ENCODE data around the gene CHRND.

The CHRND gene

DNA sequence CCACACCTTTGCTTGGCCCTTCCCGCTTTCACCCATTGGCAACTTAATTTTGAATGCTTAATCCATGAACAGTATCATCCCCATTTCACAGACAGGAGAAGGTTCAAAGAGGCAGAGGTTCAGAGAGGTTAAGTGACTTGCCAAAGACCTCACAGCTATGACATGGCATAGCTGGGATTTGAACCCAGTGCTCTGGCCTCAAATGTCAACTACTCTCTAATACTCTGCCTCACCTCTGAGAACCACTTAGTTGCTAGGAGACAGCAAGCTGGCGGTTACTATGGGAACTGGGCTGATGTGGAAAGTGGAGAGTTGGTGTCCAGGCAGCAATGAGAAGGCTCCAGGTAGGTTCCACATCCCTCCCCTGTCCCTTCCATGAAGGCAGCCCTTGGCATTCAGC lies 21.5 kb upstream of the CHRND start:
- H3K27ac ChIP-seq (replicated peaks) = no peak overlapping the region
- H3K4me3 ChIP-seq (replicated peaks; ENCODE audit: insufficient read depth, low read length) = no peak overlapping the region
- TF ChIP-seq REST (IDR thresholded peaks at IDR 0.05; ENCODE audit: insufficient replicate concordance, low read depth) = no peak
- no peak for TF ChIP-seq POLR2AphosphoS5 (IDR thresholded peaks at IDR 0.05; ENCODE audit: low read depth)
- TF ChIP-seq SPI1 (IDR thresholded peaks at IDR 0.05; ENCODE audit: borderline replicate concordance, low read depth) = no peak
- no peak for TF ChIP-seq GABPA (IDR thresholded peaks at IDR 0.05; ENCODE audit: low read depth)
- TF ChIP-seq, protein P1, sequence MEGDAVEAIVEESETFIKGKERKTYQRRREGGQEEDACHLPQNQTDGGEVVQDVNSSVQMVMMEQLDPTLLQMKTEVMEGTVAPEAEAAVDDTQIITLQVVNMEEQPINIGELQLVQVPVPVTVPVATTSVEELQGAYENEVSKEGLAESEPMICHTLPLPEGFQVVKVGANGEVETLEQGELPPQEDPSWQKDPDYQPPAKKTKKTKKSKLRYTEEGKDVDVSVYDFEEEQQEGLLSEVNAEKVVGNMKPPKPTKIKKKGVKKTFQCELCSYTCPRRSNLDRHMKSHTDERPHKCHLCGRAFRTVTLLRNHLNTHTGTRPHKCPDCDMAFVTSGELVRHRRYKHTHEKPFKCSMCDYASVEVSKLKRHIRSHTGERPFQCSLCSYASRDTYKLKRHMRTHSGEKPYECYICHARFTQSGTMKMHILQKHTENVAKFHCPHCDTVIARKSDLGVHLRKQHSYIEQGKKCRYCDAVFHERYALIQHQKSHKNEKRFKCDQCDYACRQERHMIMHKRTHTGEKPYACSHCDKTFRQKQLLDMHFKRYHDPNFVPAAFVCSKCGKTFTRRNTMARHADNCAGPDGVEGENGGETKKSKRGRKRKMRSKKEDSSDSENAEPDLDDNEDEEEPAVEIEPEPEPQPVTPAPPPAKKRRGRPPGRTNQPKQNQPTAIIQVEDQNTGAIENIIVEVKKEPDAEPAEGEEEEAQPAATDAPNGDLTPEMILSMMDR (IDR thresholded peaks at IDR 0.05; ENCODE audit: insufficient read depth, low read length) = no peak
- no peak for DNase-seq (ENCODE audit: low read depth in 1 of 2, low spot score in 1 of 2)
- H3K27me3 ChIP-seq (ENCODE audit: insufficient read depth, poor library complexity, severe bottlenecking) = peaks cover 40% of the 10 kb centered on the region

DNA sequence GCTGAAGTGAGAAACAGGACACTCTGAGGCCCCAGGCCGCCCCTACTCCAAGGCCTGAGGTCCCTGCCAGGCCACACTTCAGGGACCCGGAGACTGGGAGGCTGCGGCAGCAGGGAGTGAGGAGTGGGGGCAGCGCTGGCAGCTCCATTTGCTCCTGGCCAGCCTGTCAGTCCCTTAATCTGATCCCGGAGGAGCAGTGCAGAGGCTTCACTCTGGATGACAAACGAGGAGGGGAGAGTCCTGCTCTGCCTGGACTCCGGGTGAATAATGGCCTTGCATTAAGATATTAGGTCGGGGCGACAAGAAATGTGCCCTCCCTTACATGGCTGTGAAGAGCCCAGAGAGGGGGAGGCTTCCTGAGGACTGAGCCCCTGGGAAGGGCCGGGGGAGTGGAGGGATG lies 20.1 kb upstream of the CHRND start:
- H3K4me3 ChIP-seq (replicated peaks; ENCODE audit: insufficient read depth, low read length) = no peak overlapping the region
- no peak overlapping the region for H3K27ac ChIP-seq (replicated peaks)
- TF ChIP-seq, protein P1 (IDR thresholded peaks at IDR 0.05; ENCODE audit: insufficient read depth, low read length) = no peak
- no peak for TF ChIP-seq REST (IDR thresholded peaks at IDR 0.05; ENCODE audit: insufficient replicate concordance, low read depth)
- TF ChIP-seq GABPA (IDR thresholded peaks at IDR 0.05; ENCODE audit: low read depth) = no peak
- TF ChIP-seq POLR2AphosphoS5 (IDR thresholded peaks at IDR 0.05; ENCODE audit: low read depth) = no peak
- no peak for TF ChIP-seq SPI1 (IDR thresholded peaks at IDR 0.05; ENCODE audit: borderline replicate concordance, low read depth)
- DNase-seq (ENCODE audit: low read depth in 1 of 2, low spot score in 1 of 2) = no peak
- peaks cover 36% of the 10 kb centered on the region for H3K27me3 ChIP-seq (ENCODE audit: insufficient read depth, poor library complexity, severe bottlenecking)

- TF ChIP-seq POLR2AphosphoS5 (IDR thresholded peaks at IDR 0.05; ENCODE audit: low read depth) (no peak), REST (IDR thresholded peaks at IDR 0.05; ENCODE audit: insufficient replicate concordance, low read depth) (no peak), GABPA (IDR thresholded peaks at IDR 0.05; ENCODE audit: low read depth) (no peak), SPI1 (IDR thresholded peaks at IDR 0.05; ENCODE audit: borderline replicate concordance, low read depth) (no peak)
- no peak for DNase-seq (ENCODE audit: low read depth in 1 of 2, low spot score in 1 of 2)
- H3K4me3 ChIP-seq (replicated peaks; ENCODE audit: insufficient read depth, low read length) = no peak overlapping the region
- H3K27ac ChIP-seq (replicated peaks) = no peak overlapping the region
- H3K27me3 ChIP-seq (ENCODE audit: insufficient read depth, poor library complexity, severe bottlenecking) = peaks cover 33% of the 10 kb centered on the region
Measured at GRCh38 chr2:232506709-232507108, 19.3 kb upstream of the CHRND start.
